BJ (cell line): ENCODE data around the gene BARHL2. TPM values are rescaled to one million over a fixed set of nuclear protein-coding genes. Genes with fewer than 3 reads are reported as not detected.

Experiments used
- CTCF ChIA-PET: fragments of 350-600 bp; formaldehyde crosslinking; extraction: SDS; loops from one replicate; lab custom pipeline; 2021; ENCODE audit warnings: antibody characterized with exemption, inconsistent platforms; lab: Yijun Ruan, JAX
- POLR2A ChIA-PET: fragments of 300-600 bp; sonication (Branson Sonifier 250); formaldehyde crosslinking; extraction: SDS; loops from one replicate; lab custom pipeline; 2021; ENCODE audit warnings: antibody characterized with exemption; lab: Charles Lee
- DNase-seq: peaks from one replicate; pipeline ENCODE4 v3.0.0-alpha.2; 2011; ENCODE audit warnings: low read depth
- H3K27me3 ChIP-seq: 2 replicates; pipeline ENCODE4 v1.6.0; 2011; ENCODE audit warnings: low read length; ENCODE audit not compliant: control insufficient read depth, insufficient read depth
- H3K36me3 ChIP-seq: 2 replicates; pipeline ENCODE4 v1.5.1; 2011; ENCODE audit warnings: low read length; ENCODE audit not compliant: control insufficient read depth, insufficient read depth
- H3K4me3 ChIP-seq: 2 replicates; pipeline ENCODE4 v1.5.1; 2011; ENCODE audit warnings: low read depth, mild to moderate bottlenecking, control low read depth, low read length
- polyA plus RNA-seq: library from polyadenylated mRNA; depleted of rRNA; stranded (reverse); fragments of >200 nt; gene quantifications from 2 replicates; pipeline ENCODE4 v1.2.3, GENCODE V29; 2011
- TF ChIP-seq, protein P1 (sequence below): IDR thresholded peaks from 2 replicates; pipeline ENCODE4 v1.5.1; 2011; ENCODE audit warnings: low read depth, mild to moderate bottlenecking, control low read depth, inconsistent platforms, low read length, moderate library complexity; ENCODE audit not compliant: insufficient read depth

The BARHL2 gene
- polyA plus RNA-seq, 1 experiment, result not detected

DNA sequence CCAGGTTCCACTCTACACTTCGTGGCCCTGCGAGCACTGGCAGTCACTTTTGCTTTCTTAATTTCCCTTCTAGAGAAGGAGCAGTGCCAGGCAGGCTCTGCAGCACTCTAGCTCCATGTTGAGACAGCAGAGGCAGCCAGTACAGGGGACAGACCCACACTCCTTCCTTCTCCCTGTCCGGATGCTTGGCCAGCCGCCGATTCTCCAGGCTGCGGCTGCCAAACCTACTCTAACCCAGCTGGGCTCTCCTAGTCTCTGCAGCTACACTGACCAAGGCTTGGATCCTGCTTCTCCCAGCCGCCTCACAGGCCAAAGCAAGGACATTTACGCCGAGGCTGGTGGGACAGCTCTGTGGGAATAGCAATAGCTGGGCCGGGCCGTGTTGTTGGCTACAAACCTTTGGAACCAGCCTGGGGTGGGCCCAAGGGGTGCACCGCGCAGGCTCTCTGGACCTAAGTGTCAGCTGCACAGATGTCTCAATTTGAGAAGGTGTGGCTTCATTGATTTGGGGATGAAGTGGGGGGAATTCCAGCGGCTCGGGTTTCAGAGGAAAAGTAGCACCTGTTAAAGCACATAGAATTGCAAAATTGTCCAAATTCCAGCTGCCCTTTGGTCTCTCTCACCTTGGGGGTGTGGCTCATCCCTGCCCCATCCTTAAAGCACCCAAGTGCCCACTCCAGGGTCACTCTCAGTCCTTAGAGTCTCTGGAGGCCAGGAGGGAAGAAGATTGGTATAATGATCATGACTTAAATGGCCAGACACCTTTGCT is 3.2 kb downstream of the BARHL2 start:
- H3K36me3 ChIP-seq, result no peaks in the 10 kb centered on the region
- POLR2A ChIA-PET, result no interaction called here
- TF ChIP-seq, protein P1, sequence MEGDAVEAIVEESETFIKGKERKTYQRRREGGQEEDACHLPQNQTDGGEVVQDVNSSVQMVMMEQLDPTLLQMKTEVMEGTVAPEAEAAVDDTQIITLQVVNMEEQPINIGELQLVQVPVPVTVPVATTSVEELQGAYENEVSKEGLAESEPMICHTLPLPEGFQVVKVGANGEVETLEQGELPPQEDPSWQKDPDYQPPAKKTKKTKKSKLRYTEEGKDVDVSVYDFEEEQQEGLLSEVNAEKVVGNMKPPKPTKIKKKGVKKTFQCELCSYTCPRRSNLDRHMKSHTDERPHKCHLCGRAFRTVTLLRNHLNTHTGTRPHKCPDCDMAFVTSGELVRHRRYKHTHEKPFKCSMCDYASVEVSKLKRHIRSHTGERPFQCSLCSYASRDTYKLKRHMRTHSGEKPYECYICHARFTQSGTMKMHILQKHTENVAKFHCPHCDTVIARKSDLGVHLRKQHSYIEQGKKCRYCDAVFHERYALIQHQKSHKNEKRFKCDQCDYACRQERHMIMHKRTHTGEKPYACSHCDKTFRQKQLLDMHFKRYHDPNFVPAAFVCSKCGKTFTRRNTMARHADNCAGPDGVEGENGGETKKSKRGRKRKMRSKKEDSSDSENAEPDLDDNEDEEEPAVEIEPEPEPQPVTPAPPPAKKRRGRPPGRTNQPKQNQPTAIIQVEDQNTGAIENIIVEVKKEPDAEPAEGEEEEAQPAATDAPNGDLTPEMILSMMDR, result no peak
- H3K4me3 ChIP-seq, result no peak overlapping the region
- peaks cover 75% of the 10 kb centered on the region for H3K27me3 ChIP-seq
- no peak for DNase-seq
- CTCF ChIA-PET, result interaction anchor here (1.8 to 2.3 kb wide), 2 partner anchors 8 to 10 kb away, joined by 3 to 6 read pairs; no protein-coding TSS in a partner anchor

DNA sequence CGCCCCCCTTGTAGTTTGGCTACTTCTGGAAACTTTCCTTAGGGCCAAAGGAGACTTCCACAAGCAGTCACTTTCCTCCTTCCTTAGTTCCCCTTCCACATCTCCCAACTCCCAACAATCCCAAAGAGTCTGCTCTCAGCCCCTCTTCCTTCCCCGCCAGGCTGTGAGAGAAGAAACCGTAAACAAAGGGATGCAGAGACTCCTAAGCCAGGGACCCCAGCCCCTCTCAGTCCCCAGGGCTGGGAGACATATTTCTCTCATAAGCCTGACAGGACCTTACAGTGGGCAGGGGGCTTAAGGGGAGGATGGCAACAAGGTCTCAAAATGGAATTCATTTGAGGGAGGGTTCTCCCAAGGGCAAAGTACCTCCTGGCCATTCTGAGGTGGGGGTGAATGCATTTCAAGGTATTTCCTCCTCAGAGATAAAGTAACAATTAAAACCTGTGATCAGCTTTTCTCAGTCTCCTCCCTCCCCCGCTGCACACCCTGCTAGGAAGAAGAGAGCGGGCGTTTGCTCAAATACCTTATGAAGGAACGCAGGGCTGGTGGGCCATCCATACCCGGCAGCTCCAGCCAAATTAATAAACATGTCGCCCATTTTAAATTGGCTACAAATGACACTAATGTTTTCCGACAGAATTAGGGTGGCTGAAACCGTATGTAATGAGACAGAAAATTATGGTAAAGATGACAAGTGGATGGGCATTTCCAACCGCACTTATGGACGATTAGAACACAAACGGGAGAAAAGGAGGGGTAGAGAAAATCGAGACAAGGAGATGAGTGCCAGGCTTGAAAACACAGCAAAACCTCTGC is 4.0 kb downstream of the BARHL2 start:
- Histone ChIP-seq H3K4me3 (no peak overlapping the region), H3K27me3 (peaks cover 72% of the 10 kb centered on the region), H3K36me3 (no peaks in the 10 kb centered on the region)
- TF ChIP-seq, protein P1, result no peak
- ChIA-PET CTCF (interaction anchor here (2.3 kb wide), 1 partner anchor 9 kb away, joined by 6 read pairs; no protein-coding TSS in a partner anchor), POLR2A (no interaction called here)
- no peak for DNase-seq

GRCh38 chr1:90712153-90712856 is 4.8 kb downstream of the BARHL2 start:
- TF ChIP-seq, protein P1, result no peak
- CTCF ChIA-PET, result interaction anchor here (2.3 kb wide), 1 partner anchor 10 kb away, joined by 6 read pairs; no protein-coding TSS in a partner anchor
- DNase-seq, result no peak
- H3K27me3 ChIP-seq, result peaks cover 68% of the 10 kb centered on the region
- H3K36me3 ChIP-seq, result no peaks in the 10 kb centered on the region
- H3K4me3 ChIP-seq, result no peak overlapping the region
- POLR2A ChIA-PET, result no interaction called here

GRCh38 chr1:90711696-90712095 is 5.4 kb downstream of the BARHL2 start:
- ChIA-PET CTCF (interaction anchor here (1.1 kb wide), 1 partner anchor 10 kb away, joined by 4 read pairs; no protein-coding TSS in a partner anchor), POLR2A (no interaction called here)
- H3K27me3 ChIP-seq, result peaks cover 67% of the 10 kb centered on the region
- no peak overlapping the region for H3K4me3 ChIP-seq
- DNase-seq, result no peak
- H3K36me3 ChIP-seq, result no peaks in the 10 kb centered on the region
- TF ChIP-seq, protein P1, result no peak
